Fibroblast of villous mesenchyme (primary cell): Measurements from ENCODE around the gene GRB10. TPM values are rescaled to one million over a fixed set of nuclear protein-coding genes. Genes with fewer than 3 reads are reported as not detected.
A peak's percentile ranks its signal among the peaks of the same experiment; 100 is the strongest.
"Not testable (repeated sequence)": the region's sequence is repeated elsewhere in the genome, so short reads cannot be mapped to it uniquely, and the experiment has no call there.

Experiments
- DNase-seq: peaks from one replicate; pipeline ENCODE4 v3.0.0-alpha.2; 2010; ENCODE audit warnings: low read depth
- H3K4me3 ChIP-seq: 2 replicates; pipeline ENCODE4 v1.5.1; 2011; ENCODE audit warnings: low read depth, mild to moderate bottlenecking, low read length
- total RNA-seq: library from RNA; depleted of rRNA; stranded (reverse); fragments of >200 nt; gene quantifications from 2 replicates; pipeline ENCODE4 v1.2.3, GENCODE V29; 2012
- TF ChIP-seq, protein P1 (sequence below): IDR thresholded peaks from 2 replicates; pipeline ENCODE4 v1.5.1; 2012; ENCODE audit warnings: low read depth, mild to moderate bottlenecking, low read length; ENCODE audit not compliant: insufficient read depth

GRB10 gene
- total RNA-seq, 1 donor: 23.3 TPM

- H3K4me3 ChIP-seq: no peak overlapping the region
- TF ChIP-seq, protein P1, sequence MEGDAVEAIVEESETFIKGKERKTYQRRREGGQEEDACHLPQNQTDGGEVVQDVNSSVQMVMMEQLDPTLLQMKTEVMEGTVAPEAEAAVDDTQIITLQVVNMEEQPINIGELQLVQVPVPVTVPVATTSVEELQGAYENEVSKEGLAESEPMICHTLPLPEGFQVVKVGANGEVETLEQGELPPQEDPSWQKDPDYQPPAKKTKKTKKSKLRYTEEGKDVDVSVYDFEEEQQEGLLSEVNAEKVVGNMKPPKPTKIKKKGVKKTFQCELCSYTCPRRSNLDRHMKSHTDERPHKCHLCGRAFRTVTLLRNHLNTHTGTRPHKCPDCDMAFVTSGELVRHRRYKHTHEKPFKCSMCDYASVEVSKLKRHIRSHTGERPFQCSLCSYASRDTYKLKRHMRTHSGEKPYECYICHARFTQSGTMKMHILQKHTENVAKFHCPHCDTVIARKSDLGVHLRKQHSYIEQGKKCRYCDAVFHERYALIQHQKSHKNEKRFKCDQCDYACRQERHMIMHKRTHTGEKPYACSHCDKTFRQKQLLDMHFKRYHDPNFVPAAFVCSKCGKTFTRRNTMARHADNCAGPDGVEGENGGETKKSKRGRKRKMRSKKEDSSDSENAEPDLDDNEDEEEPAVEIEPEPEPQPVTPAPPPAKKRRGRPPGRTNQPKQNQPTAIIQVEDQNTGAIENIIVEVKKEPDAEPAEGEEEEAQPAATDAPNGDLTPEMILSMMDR: no peak
- no peak for DNase-seq
These were observed 40.3 kb downstream of the GRB10 start for GRCh38 chr7:50742401-50742800.

- TF ChIP-seq, protein P1: no peak
- no peak overlapping the region for H3K4me3 ChIP-seq
- DNase-seq: no peak
These were observed 42.8 kb downstream of the GRB10 start for GRCh38 chr7:50739744-50740435.

DNA sequence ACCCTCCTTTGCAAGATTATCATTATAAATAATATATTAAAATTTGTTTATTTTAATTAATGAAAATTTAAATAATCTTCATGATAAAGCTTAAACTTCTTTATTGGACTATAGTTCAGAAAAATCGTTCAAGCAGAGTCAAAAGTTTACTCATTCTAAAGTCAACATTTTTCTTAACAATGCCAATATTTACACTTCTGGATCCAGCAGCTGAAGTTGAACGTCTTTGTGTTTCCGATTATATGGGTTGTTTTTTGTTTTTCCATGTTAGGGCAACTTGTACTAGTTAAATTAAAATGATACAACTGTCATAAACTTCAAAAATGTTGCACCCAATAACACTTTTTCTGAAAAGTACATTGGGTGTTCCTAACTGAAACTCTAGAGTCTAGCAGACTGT lies 43.8 kb downstream of the GRB10 start:
- no peak for DNase-seq
- TF ChIP-seq, protein P1: no peak
- no peak overlapping the region for H3K4me3 ChIP-seq

- DNase-seq, H3K4me3 ChIP-seq: not testable (repeated sequence)
These were observed 46.9 kb downstream of the GRB10 start for GRCh38 chr7:50735836-50736235.

DNA sequence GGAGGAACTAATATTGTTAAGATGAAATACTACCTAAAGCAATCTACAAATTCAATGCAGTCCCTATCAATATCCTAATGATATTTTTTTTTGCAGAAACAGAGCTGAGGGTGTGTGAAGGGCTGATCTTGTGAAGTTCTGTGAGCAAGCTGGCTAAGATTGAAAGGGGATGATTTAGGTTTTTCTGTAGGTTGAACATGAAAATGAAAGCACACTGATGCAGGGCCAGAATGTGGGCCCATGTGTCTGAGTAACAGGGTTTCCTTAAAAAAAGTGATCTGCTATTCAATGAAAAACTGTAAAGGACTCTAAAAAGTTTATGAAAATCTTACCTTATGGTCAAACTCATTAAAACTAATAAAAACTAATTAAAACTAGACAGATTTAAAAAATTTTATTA lies 47.4 kb downstream of the GRB10 start:
- TF ChIP-seq, protein P1: no peak
- no peak overlapping the region for H3K4me3 ChIP-seq
- no peak for DNase-seq

GRCh38 chr7:50734246-50734645 lies 48.5 kb downstream of the GRB10 start:
- TF ChIP-seq, protein P1: no peak
- no peak for DNase-seq

GRCh38 chr7:50733552-50733951 lies 49.1 kb downstream of the GRB10 start:
- no peak overlapping the region for H3K4me3 ChIP-seq
- peak; percentile 32 for DNase-seq
- TF ChIP-seq, protein P1: no peak

More at GRCh38 chr7:50734246-50734645, 48.5 kb downstream of the GRB10 start:
- no peak overlapping the region for H3K4me3 ChIP-seq
